Activated CD8-positive, alpha-beta T cell treated with anti-CD3 and anti-CD28 coated beads, Interleukin-2, amount 10 ng/mL, durations not matched to agents 7 days and 5 days (primary cell): ENCODE data around the gene TAF4. TPM values are rescaled to one million over a fixed set of nuclear protein-coding genes. Genes with fewer than 3 reads are reported as not detected.
"Not testable (repeated sequence)": the region's sequence is repeated elsewhere in the genome, so short reads cannot be mapped to it uniquely, and the experiment has no call there.

Experiments
- ATAC-seq: fragments of 150-1000 bp; cut with Tn5 transposase; one replicate; pipeline ENCODE4 v1.10.0; 2021; ENCODE audit warnings: moderate library complexity
- CTCF ChIA-PET: fragments of 350-600 bp; sonication (Branson Sonifier 250); formaldehyde crosslinking; loops from one replicate; lab custom pipeline; 2021; ENCODE audit warnings: antibody characterized with exemption; lab: Charles Lee
- POLR2A ChIA-PET: fragments of 350-600 bp; sonication (Branson Sonifier 250); formaldehyde crosslinking; loops from one replicate; lab custom pipeline; 2021; ENCODE audit warnings: antibody characterized with exemption; lab: Charles Lee
- DNase-seq: peaks from one replicate; pipeline ENCODE4 v3.0.0-alpha.2; 2020
- H3K27ac Mint-ChIP-seq: one replicate; pipeline ENCODE4 v1.8.0; 2021; ENCODE audit warnings: mild to moderate bottlenecking, mixed read lengths
- H3K27me3 Mint-ChIP-seq: one replicate; pipeline ENCODE4 v1.8.0; 2021; ENCODE audit warnings: low read depth, mixed read lengths
- H3K36me3 Mint-ChIP-seq: one replicate; pipeline ENCODE4 v1.8.0; 2021; ENCODE audit warnings: low read depth, mixed read lengths
- H3K4me1 Mint-ChIP-seq: one replicate; pipeline ENCODE4 v1.8.0; 2021; ENCODE audit warnings: low read depth, mixed read lengths
- H3K4me3 Mint-ChIP-seq: one replicate; pipeline ENCODE4 v1.8.0; 2021; ENCODE audit warnings: mild to moderate bottlenecking, mixed read lengths
- H3K9me3 Mint-ChIP-seq: one replicate; pipeline ENCODE4 v1.8.0; 2022; ENCODE audit warnings: mixed read lengths; ENCODE audit not compliant: insufficient read depth
- total RNA-seq, 2 experiments: library from RNA; stranded (reverse); gene quantifications; one replicate each; pipeline ENCODE4 v1.2.3, GENCODE V29; 2021

Gene TAF4
- total RNA-seq, 2 experiments from 2014 or later = 24.0 to 24.1 TPM

- Mint-ChIP-seq H3K27me3 (no peaks in the 10 kb centered on the region), H3K27ac (no peak overlapping the region), H3K36me3 (no peaks in the 10 kb centered on the region), H3K4me3 (no peak overlapping the region), H3K9me3 (peaks cover 11% of the 10 kb centered on the region), H3K4me1 (no peaks in the 10 kb centered on the region)
- ATAC-seq (no peak), DNase-seq (no peak)
- POLR2A ChIA-PET = no interaction called here
- CTCF ChIA-PET = no interaction called here
Measured at GRCh38 chr20:62096421-62097380, 31.0 kb upstream of the TAF4 start.

GRCh38 chr20:62089393-62089792 lies 23.7 kb upstream of the TAF4 start:
- no peak overlapping the region for H3K27ac Mint-ChIP-seq
- H3K27me3 Mint-ChIP-seq = no peaks in the 10 kb centered on the region
- no peaks in the 10 kb centered on the region for H3K36me3 Mint-ChIP-seq
- POLR2A ChIA-PET = no interaction called here
- CTCF ChIA-PET = no interaction called here
- H3K9me3 Mint-ChIP-seq = no peaks in the 10 kb centered on the region
- DNase-seq (no peak), ATAC-seq (no peak)
- no peak overlapping the region for H3K4me3 Mint-ChIP-seq
- no peaks in the 10 kb centered on the region for H3K4me1 Mint-ChIP-seq

- Mint-ChIP-seq H3K4me3 (no peak overlapping the region), H3K9me3 (no peaks in the 10 kb centered on the region), H3K4me1 (no peaks in the 10 kb centered on the region), H3K27me3 (no peaks in the 10 kb centered on the region), H3K27ac (no peak overlapping the region), H3K36me3 (no peaks in the 10 kb centered on the region)
- ATAC-seq (no peak), DNase-seq (no peak)
- CTCF ChIA-PET = no interaction called here
- POLR2A ChIA-PET = interaction anchor here (0.6 kb wide), 1 partner anchor 155 kb away, joined by 4 read pairs; no protein-coding TSS in a partner anchor
Measured at GRCh38 chr20:62088258-62089127, 22.8 kb upstream of the TAF4 start.

- ChIA-PET POLR2A (no interaction called here), CTCF (no interaction called here)
- Mint-ChIP-seq H3K4me3 (no peak overlapping the region), H3K36me3 (no peaks in the 10 kb centered on the region), H3K27ac (no peak overlapping the region), H3K9me3 (no peaks in the 10 kb centered on the region), H3K27me3 (no peaks in the 10 kb centered on the region), H3K4me1 (no peaks in the 10 kb centered on the region)
- ATAC-seq (no peak), DNase-seq (no peak)
Measured at GRCh38 chr20:62087632-62088031, 22.0 kb upstream of the TAF4 start.

- DNase-seq (no peak), ATAC-seq (no peak)
- ChIA-PET CTCF (no interaction called here), POLR2A (no interaction called here)
- no peak overlapping the region for H3K4me3 Mint-ChIP-seq
- no peaks in the 10 kb centered on the region for H3K36me3 Mint-ChIP-seq
- H3K27ac Mint-ChIP-seq = no peak overlapping the region
- no peaks in the 10 kb centered on the region for H3K9me3 Mint-ChIP-seq
- no peaks in the 10 kb centered on the region for H3K4me1 Mint-ChIP-seq
- H3K27me3 Mint-ChIP-seq = no peaks in the 10 kb centered on the region
Measured at GRCh38 chr20:62087227-62087626, 21.5 kb upstream of the TAF4 start.

GRCh38 chr20:62085206-62085605 lies 19.5 kb upstream of the TAF4 start:
- Mint-ChIP-seq H3K27me3 (no peaks in the 10 kb centered on the region), H3K9me3 (no peaks in the 10 kb centered on the region), H3K4me1 (no peaks in the 10 kb centered on the region), H3K27ac (no peak overlapping the region), H3K4me3 (no peak overlapping the region), H3K36me3 (no peaks in the 10 kb centered on the region)
- POLR2A ChIA-PET = no interaction called here
- no peak for DNase-seq
- ATAC-seq = no peak
- CTCF ChIA-PET = no interaction called here

- H3K9me3 Mint-ChIP-seq, ATAC-seq, DNase-seq, H3K4me1 Mint-ChIP-seq, H3K27me3 Mint-ChIP-seq, H3K4me3 Mint-ChIP-seq, CTCF ChIA-PET, H3K27ac Mint-ChIP-seq, POLR2A ChIA-PET, H3K36me3 Mint-ChIP-seq: not testable (repeated sequence)
Measured at GRCh38 chr20:62084224-62084623, 18.5 kb upstream of the TAF4 start.

GRCh38 chr20:62083312-62083711 lies 17.6 kb upstream of the TAF4 start:
- DNase-seq = no peak
- ChIA-PET POLR2A (no interaction called here), CTCF (no interaction called here)
- Mint-ChIP-seq H3K27ac (no peak overlapping the region), H3K9me3 (no peaks in the 10 kb centered on the region), H3K36me3 (no peaks in the 10 kb centered on the region), H3K27me3 (no peaks in the 10 kb centered on the region), H3K4me1 (no peaks in the 10 kb centered on the region), H3K4me3 (no peak overlapping the region)
- ATAC-seq = no peak

GRCh38 chr20:62080249-62080990 lies 14.7 kb upstream of the TAF4 start:
- no peak for ATAC-seq

GRCh38 chr20:62079166-62079565 lies 13.5 kb upstream of the TAF4 start:
- Mint-ChIP-seq H3K9me3 (peaks cover 12% of the 10 kb centered on the region), H3K4me1 (no peaks in the 10 kb centered on the region), H3K4me3 (no peak overlapping the region), H3K27me3 (no peaks in the 10 kb centered on the region), H3K27ac (no peak overlapping the region), H3K36me3 (peaks cover 5% of the 10 kb centered on the region)
- ChIA-PET CTCF (no interaction called here), POLR2A (no interaction called here)
- DNase-seq = no peak
- ATAC-seq = no peak

More at GRCh38 chr20:62080249-62080990, 14.7 kb upstream of the TAF4 start:
- no peak overlapping the region for H3K4me3 Mint-ChIP-seq
- no peaks in the 10 kb centered on the region for H3K4me1 Mint-ChIP-seq
- no peak for DNase-seq
- ChIA-PET POLR2A (no interaction called here), CTCF (no interaction called here)
- peaks cover 6% of the 10 kb centered on the region for H3K9me3 Mint-ChIP-seq
- no peak overlapping the region for H3K27ac Mint-ChIP-seq
- H3K27me3 Mint-ChIP-seq = no peaks in the 10 kb centered on the region
- peaks cover 3% of the 10 kb centered on the region for H3K36me3 Mint-ChIP-seq

- CTCF ChIA-PET = no interaction called here
Measured at GRCh38 chr20:62073323-62073722, 7.6 kb upstream of the TAF4 start.

More at GRCh38 chr20:62073323-62073722, 7.6 kb upstream of the TAF4 start:
- Mint-ChIP-seq H3K9me3 (peaks cover 12% of the 10 kb centered on the region), H3K4me1 (no peaks in the 10 kb centered on the region), H3K4me3 (no peak overlapping the region), H3K36me3 (peaks cover 10% of the 10 kb centered on the region), H3K27me3 (peaks cover 5% of the 10 kb centered on the region), H3K27ac (no peak overlapping the region)
- POLR2A ChIA-PET = no interaction called here
- no peak for DNase-seq
- no peak for ATAC-seq
